ENCODE measurements around the gene NEK5.

GRCh38 chr13:52051400-52051799 is 77.5 kb downstream of the NEK5 start:
- TF ChIP-seq CTCF (IDR thresholded peaks at IDR 0.05) (no peak), ZFX (IDR thresholded peaks at IDR 0.05; ENCODE audit: borderline replicate concordance) (no peak)

Measured in 22Rv1 (cell line).